HG03520 (cell line): Measurements from ENCODE around the gene OR10D3.
"Not testable (repeated sequence)": the region's sequence is repeated elsewhere in the genome, so short reads cannot be mapped to it uniquely, and the experiment has no call there.

ENCODE experiments used
- ATAC-seq: cut with Tn5 transposase; IDR thresholded peaks from one replicate; pipeline ENCODE4 v1.9.1; 2021; ENCODE audit warnings: mild to moderate bottlenecking, moderate library complexity; ENCODE audit not compliant: unreplicated experiment

Gene OR10D3, protein sequence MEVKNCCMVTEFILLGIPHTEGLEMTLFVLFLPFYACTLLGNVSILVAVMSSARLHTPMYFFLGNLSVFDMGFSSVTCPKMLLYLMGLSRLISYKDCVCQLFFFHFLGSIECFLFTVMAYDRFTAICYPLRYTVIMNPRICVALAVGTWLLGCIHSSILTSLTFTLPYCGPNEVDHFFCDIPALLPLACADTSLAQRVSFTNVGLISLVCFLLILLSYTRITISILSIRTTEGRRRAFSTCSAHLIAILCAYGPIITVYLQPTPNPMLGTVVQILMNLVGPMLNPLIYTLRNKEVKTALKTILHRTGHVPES

DNA sequence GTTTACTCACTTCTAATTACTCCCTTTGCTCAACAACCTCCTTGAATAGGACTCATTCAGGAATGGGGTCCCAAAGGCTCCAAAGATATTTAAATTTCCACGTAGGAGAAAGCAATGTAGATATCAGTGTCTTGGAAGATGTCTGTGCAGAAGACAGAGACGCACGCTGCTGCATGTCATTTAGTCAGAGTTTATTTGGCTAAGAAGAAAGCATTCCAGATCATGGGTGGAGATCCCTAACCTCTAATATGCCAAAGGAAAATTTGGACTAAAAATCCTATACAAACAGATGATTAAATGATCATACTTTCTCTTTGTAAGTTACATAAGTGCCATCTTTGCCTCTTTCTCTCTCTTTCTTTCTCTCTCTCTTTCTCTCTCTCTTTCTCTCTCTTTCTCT, at the start of gene OR10D3:
TSS of gene OR10D3 (plus strand) at position 278 of the 400 bp plus-strand sequence. CDS start 1,925 bp downstream, outside the sequence.
- no peak for ATAC-seq

DNA sequence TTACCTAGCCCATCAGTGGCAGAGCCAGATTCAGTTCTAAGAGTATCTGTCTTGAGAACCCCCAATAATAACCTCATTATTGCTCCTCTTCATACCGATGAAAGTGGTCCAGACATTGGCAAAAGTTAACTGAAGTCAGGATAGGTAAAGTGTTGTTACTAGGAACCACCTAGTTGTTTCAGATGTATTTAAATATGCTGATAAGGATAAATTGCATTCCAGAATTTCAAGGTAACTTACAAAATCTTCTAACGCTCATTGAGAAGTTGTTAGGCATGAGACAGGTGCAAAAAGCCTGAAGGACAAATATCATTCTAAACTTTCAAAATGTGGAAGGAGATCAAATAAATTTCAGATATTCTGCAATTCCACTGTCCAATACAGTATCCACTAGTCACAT, 40.1 kb upstream of the OR10D3 start:
- ATAC-seq: no peak

DNA sequence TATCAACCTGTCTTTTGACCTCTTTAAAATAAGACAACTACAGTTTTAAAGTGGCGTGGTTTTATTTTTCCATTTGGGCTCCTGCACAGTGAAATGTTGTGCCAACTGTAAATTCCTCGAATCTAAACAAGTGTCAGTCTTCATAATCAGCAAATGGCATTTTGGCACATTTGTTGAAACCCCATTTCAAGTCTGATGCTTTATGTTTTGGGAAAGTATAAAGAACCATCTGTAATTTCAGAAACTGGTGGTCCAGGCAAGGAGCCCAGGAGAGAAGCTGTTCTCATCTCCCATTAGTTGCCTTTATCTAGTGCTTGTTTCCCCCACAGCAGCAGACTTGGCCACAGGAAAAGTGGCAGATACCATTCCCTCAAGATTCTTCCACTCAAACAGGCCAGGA, 35.2 kb upstream of the OR10D3 start:
- ATAC-seq: no peak

DNA sequence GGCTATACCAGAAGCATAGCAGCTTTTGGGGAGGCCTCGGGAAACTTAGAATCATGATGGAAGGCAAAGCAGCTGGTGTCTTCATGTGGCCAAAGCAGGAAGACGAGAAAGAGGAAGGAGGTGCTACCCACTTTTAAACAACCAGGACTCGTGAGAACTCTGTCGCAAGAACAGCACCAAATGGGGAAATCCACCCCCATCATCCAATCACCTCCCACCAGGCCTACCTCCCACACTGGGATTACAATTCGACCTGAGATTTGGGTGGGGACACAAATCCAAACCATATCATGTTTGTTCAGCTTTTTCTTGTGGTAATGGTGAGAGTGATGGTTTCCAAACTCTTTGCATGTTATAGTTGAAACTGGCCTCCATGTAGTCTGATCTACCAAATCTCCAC, 32.5 kb upstream of the OR10D3 start:
- ATAC-seq: no peak

DNA sequence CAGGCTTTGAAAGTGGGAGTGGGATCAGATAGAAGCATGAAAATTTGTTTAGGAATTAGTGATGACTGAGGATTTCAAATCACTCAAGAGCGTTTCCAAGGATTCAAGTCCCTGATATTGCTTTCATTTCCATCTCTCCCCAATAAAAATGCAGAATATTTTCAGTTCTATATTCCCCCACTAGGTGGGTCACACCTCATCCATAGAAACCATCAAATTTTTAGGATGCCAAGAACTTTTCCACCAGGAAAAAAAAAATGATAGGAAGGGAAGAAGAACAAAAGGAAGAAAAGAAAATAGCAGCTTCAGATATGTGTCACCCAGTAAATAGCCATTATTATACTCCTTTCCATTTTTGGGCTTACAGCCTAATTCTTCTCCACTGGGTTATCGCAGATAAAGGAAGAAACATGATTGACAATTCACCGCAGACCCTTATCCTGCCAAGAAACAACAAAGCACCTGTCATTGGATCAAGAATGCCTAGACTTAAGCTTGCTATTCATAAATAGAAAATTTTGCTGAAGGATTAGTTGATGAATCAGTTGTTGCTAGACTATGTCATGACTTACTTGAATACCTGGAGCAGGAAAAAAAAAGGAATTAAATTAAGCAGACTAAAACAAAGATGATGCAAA, 30.3 kb upstream of the OR10D3 start:
- ATAC-seq: no peak

DNA sequence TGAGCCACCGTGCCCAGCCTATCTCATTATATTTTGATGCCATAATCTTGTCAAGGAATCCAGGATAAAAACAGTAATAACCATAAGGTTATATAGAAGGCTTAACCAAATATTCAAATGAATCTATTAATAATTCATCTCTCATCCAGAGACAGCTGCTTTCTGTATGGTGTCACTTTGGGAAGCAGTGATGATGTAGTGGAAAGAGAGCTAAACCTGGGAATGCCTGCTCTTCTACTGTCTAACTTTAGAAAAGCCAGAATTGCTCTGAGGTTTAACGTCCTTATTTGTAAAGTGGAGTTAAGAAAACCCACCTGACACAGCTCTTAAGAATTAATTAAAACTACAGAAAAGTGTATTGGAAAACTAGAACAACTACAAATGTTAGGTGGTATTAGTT, 29.3 kb upstream of the OR10D3 start:
- ATAC-seq: no peak

DNA sequence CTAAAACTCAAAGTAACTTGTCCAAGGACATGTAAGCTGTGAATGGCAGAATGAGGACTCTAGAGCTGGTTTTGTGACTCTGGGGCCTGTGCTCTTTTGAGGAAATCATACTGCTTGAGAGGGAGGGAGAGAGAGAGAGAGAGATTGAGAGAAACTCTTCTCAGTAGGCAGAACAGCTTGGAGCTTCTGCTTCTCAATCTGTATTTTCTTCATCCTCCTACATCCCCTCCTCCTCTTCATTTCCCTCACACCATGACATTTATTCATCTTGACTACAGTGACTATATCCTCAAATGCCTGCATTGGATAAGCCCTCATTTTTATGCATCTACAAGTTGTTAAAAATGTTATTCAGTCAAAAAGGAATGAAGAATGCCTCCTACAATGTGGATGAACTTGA, 23.7 kb upstream of the OR10D3 start:
- ATAC-seq: no peak

DNA sequence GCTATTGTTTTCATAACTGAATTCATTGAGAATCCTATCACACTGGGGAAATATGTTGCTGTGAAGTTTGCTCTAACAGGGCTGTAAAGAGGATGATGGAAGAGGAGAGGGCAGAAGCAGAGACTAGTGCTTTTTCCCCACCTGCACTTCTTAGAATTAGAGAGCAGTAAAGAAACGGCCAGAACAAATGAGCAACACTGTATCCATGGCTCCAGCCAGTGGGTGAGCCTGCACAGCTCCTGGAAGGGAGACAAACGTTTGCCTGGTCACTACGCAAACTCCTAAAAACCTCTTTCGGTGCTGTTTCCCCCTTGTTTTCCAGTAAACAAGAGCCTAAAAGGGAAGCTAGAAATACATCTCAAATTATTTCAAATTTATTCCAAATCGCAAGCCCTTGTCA, 22.2 kb upstream of the OR10D3 start:
- ATAC-seq: no peak

DNA sequence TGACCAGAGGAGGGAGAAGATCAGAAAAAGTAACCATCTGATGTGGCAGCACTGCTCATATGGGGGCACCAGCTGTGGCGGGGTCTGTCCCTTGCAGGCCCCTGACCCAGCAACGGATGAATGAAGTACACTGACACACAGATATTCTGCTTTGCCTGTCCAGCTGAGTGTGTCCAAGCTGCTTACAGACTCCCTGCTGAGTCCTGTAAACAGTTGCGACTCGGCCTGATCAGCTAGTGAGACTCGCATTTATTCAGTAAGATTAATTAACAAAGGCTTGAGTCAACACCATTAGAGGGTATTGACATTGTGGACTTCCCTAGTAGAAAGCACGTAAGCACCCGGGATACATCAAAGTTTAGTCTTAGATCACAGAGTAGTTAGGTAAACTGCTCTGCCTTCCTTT, 15.3 kb upstream of the OR10D3 start:
- ATAC-seq: no peak

DNA sequence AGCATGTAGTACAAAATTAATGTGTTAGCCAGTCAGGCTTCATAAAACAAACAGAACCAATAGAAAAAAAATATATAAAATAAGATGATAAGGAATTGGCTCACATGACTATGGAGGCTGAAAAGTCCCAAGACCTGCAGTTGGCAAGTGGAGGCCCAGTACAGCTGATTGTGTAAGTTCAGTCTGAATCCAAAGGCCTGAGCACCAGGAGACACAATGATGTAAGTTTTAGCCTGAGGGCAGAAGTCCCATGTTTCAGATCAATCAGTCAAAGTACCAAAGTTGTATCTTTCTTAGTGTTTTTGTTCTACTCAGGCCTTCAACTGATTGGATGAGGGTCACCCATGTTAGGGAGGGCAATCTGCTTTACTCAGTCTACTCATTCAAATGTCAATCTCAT, 14.3 kb upstream of the OR10D3 start:
- no peak for ATAC-seq

DNA sequence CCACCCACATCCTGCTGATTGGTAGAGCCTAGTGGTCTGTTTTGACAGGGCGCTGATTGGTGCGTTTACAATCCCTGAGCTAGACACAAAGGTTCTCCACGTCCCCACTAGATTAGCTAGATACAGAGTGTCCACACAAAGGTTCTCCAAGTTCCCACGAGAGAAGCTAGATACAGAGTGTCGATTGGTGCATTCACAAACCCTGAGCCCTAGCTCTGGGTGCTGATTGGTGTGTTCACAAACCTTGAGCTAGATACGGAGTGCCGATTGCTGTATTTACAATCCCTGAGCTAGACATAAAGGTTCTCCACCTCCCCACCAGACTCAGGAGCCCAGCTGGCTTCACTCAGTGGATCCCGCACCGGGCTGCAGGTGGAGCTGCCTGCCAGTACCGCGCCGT, 12.8 kb upstream of the OR10D3 start:
- ATAC-seq: not testable (repeated sequence)

DNA sequence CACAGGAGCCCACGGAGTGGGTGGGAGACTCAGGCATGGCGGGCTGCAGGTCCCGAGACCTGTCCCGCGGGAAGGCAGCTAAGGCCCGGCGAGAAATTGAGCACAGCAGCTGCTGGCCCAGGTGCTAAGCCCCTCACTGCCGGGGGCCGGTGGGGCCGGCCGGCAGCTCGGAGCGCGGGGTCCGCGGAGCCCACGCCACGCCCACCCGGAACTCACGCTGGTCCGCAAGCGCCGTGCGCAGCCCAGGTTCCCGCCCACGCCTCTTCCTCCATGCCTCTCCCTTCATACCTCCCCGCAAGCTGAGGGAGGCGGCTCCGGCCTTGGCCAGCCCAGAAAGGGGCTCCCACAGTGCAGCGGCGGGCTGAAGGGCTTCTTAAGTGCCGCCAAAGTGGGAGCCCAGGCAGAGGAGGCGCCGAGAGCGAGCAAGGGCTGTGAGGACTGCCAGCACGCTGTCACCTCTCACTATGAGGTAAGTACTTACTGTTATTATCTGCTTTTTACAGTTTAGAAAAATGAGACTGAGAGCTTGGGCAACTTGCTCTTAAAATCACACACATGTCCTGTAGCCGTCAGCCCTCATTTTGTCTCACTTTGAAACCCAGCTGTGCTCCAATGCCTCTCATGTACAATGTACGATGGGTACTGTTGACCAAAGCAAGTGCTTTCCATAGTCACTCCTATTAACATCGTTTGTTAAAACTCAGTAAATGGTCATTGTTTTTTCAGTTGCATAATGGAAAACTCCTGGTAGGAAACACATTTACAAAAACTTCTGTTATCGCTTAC, 12.2 kb upstream of the OR10D3 start:
- no peak for ATAC-seq

DNA sequence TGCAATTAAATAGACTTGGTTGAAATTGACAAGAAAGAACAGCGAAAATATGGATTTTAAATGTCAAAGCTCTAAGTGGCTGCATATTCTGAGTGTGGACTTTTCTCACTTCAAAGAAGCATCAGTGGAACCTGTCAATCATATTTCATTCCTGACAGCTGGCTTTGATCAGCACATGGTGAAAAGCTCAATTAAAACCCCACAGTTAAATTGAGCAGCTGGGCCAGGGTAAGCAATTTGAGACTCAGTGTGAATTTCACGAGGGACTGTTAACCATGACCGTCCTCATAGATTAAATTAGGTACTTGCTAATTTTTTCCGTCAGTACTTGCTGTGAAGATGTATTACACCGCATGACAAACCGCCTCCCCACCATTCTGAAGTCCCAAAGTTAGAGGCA, 11.0 kb upstream of the OR10D3 start:
- ATAC-seq: no peak

DNA sequence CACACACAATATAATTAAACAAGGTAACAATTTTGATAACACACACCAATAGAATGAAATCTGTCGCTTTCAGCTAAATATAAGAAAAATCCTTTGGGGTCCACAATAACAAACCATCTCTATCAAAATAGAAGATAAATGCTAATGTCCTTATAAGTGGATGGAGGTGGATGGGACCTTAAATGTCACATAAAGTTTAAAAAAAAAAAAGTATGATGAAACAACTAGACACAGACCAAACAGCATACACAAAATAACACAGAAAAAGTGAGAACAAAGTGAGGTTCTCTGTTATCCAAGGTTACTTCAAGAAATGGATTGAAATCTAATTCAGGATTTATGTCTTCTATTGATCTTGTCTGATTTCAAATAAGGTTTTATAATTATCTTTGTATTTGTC, 10.5 kb upstream of the OR10D3 start:
- no peak for ATAC-seq

DNA sequence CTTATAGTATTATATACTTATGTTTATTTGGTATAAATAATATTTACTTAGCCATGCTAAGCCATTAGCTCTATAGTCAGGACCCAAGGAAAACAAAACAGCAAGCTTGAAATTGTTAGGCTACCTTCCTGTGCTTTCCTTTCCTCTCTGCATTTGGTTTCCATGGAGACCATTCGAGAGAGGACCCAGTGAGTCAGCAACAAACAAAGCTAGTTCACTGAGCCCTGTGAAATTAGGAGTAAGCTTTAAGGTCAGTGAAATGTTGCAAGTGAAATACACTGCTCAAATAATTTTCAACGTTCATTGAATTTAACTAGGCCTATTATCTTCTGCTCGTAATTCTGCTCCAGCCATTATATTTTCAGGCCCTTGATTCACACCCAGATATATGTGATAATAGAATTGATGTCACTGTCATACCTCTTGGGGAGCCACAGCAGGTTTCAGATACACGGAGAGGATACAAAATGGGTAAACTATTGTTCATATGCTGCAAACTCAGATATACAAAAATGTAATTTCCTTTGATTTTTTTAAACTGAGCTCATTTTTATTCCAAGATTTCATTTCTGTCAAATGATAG, 9.1 kb upstream of the OR10D3 start:
- ATAC-seq: no peak

DNA sequence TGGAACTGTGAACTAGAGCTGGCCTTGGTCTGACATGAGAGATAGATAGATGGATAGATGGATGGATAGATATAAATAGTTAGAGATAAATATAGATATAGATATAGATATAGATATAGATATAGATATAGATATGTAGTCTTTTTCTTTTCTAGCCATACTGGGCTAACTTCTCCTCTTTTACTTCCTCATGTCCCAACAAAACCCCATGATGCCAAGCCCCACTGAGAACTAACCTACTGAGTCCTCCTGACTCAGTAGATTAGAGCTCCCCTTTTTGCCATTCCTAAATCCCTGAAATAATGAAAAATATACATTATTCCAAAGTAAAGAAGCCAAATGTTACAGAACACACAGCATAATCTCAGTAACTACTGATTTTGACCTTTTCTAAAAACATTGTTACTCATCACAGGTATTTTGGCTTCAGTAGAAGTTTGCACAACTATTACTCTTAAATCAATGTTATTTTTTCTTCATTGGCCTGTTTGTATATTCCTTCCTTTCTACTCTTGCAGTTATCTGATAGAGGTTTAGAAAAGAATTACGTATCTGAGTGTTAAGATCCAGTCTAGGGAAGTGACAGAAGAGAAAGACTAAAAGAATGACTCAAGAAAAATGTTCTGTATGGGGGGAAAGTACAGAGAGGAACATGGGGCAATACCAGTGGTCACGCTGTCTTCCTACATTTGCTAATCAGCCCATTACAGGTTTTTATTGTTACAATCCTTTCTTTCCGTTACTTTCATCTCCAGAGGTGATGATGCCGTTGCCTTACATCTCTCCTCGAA, 6.0 kb upstream of the OR10D3 start:
- ATAC-seq: no peak

DNA sequence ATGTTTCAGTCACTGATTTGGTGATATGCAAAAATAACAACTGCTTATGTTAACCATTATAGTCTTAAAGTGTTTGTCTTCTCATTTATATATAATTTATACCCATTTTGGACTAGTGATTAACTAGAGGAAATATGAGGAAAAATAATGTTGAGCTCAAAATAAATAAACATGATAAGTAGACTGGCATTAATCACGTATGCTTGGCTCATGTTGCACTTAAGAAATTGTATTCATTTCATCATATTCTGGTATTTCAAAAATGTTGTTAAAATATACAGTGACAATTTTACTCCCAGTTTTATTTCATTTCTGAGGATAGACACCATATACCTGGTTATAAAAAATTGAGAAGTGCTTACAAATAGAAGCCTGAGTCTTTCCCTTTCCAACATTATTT, 3.8 kb upstream of the OR10D3 start:
- ATAC-seq: no peak

DNA sequence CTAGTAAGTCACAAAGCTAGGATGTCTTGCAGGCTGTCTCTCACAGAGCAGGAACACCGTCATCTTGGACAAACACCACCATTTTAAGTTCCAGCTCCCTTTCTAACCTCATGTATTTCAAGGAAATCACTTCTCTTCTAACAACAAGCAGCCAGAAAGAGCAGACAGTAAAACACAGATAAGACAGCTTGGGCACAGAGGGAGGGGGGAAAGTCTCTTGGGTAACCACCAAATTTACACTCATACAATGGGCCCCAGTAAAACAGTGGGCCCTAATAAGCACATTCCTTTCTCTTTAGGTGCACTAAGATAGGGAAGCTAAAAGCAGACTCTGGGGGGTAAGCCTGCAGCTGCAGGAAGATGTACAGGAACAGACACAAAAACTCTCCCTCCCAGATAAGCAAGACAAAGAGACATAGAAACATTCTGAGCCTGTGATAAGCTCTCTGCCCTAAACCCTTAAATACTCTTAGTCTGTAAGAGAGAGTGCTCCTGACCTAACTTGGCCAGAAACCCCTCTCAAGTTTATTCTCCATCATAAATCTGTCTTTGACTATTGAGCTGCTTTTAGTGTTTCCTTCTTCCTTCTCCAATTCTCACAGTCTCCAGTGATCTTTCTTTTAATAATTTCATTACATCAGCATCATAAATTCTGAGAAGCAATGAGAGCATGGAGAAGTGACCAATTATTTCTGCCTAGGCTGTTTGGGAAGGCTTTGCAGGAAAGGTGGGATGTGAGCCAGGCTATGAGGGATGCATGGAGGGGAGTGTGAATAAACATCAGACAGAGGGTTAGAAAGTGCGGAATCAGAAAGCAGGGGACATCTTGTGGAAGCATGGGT, 7.4 kb downstream of the OR10D3 start:
- ATAC-seq: no peak

DNA sequence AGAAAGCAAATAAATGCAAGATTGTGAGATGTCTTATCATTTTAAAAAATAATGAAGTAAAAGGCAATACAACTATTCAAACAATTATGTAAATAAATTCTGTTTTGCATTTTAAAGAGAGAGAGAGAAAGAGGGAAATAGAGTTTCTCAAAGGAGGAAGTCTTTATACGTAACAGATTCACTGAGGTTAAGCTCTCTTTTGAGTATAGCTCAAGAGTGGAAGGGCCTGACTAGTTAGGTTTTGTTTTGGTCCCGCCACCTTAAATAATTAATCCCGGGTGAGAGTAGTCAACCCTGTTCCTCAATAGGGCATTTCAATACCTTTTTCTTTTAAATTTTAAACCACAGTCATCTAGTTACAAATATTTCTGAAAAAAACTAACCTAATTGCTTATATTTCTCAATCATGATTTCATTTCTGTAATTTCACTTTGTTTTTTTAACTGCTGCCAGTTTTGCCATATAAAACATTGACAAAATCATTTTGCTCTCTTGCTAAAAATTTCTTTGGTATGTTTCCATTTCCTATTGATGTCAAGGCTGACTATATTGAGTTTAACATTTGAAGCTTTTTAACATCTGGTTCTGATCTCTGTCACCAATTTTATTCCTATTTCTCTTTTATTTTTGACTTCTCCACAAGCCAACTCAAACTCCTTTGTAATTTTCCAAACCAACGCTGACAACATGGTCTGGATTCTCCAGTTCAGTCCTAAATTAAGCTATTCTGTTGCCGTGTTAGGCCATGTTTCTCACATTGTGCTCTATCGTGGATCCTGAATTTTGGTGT, 10.3 kb downstream of the OR10D3 start:
- no peak for ATAC-seq
